HPDE6-E6E7 (cell line): ENCODE results near the gene TRIM61.
"Not testable (repeated sequence)": the region's sequence is repeated elsewhere in the genome, so short reads cannot be mapped to it uniquely, and the experiment has no call there.

Experiments
- DNase-seq: peaks from one replicate; pipeline ENCODE4 v3.0.0; 2011; ENCODE audit warnings: missing footprints; ENCODE audit errors: extremely low spot score

Gene TRIM61

DNA sequence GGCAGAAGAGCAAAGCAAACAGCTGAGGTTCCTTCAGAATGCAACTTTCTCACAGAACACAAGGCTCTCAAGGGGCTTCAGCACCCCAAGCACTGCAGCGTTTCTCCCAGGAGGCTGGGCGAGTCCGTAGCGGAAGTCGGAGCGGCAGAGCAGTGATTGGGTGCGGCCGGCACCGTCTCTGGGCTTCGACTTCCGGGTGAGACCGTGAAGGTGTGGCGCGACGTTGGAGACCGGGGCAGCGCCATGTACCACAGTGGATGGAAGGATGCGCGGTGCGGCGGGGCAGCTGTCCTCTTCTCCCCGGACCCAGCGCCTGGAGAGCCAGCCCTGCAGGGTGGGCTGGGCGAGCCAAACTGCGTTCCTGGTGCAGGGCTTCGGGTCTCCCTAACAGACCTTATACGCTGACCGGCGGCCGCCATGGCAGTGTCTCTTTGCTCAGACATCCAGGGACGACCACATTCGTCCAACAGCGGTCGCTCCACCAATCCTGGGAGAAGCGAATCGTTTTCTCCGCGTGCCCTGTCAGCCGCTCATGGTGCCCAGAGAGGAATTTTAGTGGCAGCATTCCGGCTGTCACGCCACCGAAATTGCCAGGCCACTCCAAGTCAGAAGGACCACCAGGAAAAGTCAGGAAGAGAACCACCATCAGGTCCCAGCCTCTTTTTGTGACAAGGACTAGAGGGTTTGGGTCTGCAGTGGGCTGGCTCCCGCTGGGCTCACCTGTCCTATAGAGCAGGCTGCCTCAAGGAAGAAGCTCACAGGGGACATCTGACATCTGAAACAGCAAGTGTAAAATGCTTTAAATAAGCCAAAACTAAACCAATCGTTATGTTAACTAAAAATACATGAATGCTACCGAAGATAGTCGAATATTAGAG is 20.5 kb downstream of the TRIM61 start:
- DNase-seq, result peak; percentile 83

GRCh38 chr4:164955107-164955805 is 22.2 kb downstream of the TRIM61 start:
- no peak for DNase-seq

- DNase-seq, result no peak
Observed at GRCh38 chr4:164952551-164952950, 24.9 kb downstream of the TRIM61 start.

DNA sequence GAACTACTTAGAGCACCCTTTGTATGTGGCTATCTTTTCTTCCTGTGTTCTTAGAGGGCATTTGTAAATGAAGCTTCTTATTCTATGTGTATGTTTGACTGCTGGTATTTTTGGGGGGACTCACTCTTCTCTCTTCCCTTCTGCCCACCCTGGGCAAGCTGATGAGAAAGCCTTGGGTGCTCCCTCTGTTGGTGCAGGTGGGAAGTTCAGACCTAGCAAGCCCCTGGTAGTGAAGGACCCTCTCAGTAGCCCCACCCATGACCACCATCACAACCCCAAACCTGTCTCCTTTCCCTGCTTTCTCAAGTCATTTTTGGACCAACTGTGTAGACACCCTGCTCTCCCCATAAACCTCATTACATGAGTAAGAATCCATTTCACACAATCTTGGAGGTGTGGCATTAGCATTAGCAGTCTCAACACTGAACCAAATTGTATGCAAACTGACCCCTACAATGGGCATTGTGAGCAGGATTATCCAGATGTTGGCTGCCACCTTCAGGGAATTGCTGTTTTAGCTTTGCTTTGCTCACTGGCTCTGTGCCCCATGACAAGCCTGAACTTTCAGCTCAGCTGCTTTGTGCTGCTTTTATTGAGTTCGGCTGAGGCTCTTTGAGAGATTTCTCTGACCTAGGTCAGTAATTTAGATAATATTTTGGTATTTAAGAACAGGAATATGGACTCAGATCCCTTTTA is 27.9 kb downstream of the TRIM61 start:
- no peak for DNase-seq

DNA sequence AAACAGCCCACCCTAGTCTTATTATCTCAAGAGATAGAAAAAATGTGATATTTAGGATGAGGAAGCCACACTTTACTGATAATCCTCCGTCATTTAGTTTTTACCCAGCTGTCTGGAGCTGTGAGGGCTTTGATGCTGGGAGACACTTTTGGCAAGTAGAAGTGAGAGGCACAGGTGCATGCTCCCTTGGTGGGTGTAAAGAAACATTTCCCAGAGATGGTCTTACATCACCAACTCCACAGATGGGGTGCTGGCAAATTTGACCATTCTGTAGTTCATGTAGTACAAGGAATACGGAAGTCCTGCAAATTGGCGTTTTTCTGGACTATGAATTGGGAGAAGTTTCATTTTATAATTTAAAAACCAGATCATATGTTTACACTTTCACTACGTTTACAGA is 28.5 kb downstream of the TRIM61 start:
- no peak for DNase-seq

GRCh38 chr4:164948006-164948405 is 29.5 kb downstream of the TRIM61 start:
- DNase-seq, result not testable (repeated sequence)

DNA sequence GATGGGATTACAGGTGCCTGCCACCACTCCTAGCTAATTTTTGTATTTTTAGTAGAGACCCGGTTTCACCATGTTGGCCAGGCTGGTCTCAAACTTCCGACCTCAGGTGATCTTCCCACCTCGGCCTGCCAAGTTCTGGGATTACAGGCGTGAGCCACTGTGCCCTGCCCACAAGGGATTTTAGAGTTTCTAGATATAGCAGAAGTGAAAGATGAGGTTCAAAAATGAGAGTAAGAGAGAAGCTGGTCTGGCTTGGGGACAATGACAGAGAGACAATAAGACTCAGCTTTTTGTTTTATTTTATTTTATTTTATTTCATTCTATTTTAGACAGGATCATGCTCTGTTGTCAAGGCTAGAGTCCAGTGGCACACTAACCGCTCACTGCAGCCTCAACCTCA is 30.6 kb downstream of the TRIM61 start:
- no peak for DNase-seq

DNA sequence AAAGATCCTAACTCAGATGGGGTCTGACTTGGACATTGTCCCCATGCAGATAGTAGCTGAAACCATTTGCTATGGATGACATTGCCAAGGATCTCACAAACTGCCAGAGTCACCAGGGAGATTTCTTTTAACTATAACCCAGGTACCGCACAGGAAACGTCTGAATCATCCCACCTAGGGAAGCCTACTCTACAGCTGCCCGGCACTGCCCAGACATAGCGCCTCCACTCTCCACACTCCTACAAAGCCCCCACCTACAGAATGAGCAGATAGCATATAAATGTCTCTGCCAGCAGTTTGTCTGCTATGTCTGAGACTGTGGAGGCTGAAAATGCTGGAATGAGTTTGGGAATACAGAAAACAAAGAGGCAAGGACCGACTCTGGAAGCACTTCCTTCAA is 32.3 kb downstream of the TRIM61 start:
- no peak for DNase-seq

DNA sequence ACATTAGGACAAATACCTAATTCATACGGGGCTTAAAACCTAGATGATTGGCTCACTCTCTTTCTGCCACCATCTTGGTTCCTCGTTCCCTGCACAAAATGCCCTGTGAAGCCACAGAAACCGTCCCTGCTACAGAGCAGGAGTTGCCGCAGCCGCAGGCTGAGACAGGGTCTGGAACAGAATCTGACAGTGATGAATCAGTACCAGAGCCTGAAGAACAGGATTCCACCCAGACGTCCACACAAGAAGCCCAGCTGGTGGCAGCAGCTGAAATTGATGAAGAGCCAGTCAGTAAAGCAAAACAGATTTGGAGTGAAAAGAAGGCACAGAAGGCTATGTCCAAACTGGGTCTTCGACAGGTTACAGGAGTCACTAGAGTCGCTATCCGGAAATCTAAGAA is 34.3 kb downstream of the TRIM61 start:
- DNase-seq, result no peak

GRCh38 chr4:164937576-164938270 is 39.7 kb downstream of the TRIM61 start:
- DNase-seq, result no peak

DNA sequence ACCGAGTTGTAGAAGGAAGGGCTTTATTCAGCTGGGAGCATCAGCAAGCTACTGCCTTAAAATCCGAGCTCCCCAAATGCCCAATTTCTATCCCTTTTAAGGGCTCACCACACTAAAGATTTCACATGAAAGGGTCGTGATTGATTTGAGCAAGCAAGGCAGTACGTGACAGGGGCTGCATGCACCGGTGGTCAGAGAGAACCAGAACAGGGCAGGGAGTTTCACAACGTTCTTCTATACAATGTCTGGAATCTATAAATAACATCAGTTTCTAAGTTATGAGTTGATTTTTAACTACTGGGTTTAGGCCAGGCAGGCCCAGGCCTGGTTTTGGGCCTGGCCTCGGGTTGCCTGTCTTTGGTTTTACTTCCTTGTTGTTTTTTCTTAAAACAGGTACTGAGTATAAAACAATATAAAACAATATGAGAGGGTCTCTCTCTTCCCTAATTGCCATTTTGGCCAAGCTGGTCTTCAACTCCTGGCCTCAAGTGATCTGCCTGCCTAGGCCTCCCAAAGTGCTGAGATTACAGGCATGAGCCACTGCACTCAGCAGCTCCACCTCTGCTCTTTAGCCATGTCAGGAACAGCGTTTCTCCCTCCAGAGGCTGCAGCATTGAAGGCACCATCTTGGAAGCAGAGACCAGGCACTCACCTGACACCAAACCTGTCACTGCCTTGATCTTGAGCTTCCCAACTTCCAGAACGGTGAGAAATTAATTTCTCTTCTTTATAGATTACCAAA is 41.4 kb downstream of the TRIM61 start:
- DNase-seq, result not testable (repeated sequence)

- DNase-seq, result no peak
Observed at GRCh38 chr4:164935363-164935762, 42.1 kb downstream of the TRIM61 start.

GRCh38 chr4:164933244-164933643 is 44.2 kb downstream of the TRIM61 start:
- DNase-seq, result no peak

DNA sequence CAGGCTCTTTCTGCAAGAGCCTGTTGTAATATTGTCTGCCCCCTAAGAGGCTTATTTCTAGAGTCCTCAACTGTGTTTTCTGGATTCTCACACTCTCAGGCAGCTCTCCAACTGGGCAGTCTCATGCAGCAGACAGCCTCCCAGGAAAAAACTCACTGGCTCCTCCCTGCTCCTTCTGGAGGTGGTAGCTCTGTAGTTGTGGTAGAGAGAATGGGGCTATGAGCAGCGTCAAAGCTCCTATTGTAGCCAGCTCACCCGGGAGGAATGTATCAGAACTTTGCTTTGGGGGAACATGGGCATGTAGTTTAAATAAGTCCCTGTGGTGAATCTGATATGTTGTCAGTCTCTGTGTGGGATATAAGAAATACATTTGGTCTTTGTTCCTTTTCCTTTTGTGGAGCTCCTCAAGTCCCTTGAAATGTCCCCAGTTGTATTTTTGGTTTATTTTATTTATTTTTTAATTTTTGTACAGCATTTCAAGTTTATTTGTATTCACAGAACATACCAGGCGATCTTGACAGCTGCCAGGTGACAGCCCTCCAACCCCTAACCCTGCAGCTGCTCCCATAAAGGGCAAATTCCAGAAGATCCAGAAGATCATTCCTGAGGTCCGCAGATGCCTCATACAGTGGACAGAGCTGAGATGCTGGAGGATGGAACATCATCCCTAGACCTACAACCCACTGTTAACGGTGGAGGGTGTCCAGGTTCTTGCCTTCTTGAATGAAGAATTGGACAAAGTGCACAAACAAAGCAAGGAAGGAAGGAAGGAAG is 45.7 kb downstream of the TRIM61 start:
- no peak for DNase-seq

GRCh38 chr4:164930647-164931046 is 46.8 kb downstream of the TRIM61 start:
- DNase-seq, result no peak

- not testable (repeated sequence) for DNase-seq
Observed at GRCh38 chr4:164927101-164927500, 50.4 kb downstream of the TRIM61 start.

GRCh38 chr4:164926301-164926700 is 51.2 kb downstream of the TRIM61 start:
- no peak for DNase-seq

DNA sequence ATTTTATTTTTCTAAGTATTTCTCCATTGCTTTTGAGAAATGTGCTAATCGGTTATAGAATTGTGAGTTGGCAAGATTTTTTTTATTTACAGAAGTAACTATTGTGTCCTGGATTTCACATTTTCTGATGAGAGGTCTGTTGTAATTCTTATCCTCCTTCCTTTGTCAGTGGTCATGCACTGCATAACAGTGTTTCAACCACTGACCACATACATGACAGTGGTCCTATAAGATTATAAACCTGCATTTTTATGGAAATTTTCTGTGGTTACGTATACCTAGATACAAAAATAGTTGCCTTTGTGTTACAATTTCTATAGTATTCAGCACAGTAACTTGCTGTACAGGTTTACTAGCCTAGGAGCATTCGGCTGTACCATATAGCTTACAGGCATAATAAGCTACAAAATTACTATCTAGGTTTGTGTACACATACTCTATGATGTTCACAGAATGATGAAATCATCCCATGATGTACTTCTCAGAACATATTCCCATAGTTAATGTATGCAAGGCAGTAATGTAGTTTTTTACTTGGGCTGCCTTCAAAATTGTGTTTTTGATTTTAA is 52.7 kb downstream of the TRIM61 start:
- DNase-seq, result no peak

DNA sequence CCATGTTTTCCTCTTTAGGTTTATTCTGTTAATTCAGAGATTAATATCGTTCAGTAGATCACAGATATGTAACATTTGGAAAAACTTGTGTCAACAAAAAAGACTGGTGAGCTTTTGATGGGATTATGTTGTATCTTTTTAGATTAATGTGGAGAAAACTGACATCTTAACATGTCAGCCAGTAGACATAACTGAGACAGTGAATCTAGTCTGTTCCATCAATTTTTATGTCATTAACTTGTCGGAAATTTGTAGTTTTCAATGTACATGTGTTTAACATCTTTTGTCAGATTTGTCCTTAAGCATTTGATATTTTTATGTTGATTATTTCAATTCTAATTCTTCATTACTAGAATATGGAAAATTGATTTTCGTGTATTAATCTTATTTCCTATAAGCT is 58.5 kb downstream of the TRIM61 start:
- DNase-seq, result no peak
